Activated naive CD4-positive, alpha-beta T cell treated with anti-CD3 and anti-CD28 coated beads, Interleukin-2, amount 10 ng/mL, durations not matched to agents 7 days and 5 days (primary cell): Measurements from ENCODE around the gene MUC12.
"Not testable (repeated sequence)": the region's sequence is repeated elsewhere in the genome, so short reads cannot be mapped to it uniquely, and the experiment has no call there.

Experiments
- CTCF ChIA-PET: fragments of 350-600 bp; sonication (Branson Sonifier 250); formaldehyde crosslinking; loops from one replicate; lab custom pipeline; 2021; ENCODE audit warnings: antibody characterized with exemption; lab: Charles Lee
- DNase-seq: peaks from one replicate; pipeline ENCODE4 v3.0.0-alpha.2; 2020
- H3K27ac Mint-ChIP-seq: one replicate; pipeline ENCODE4 v1.8.0; 2021; ENCODE audit warnings: mild to moderate bottlenecking, moderate library complexity, mixed read lengths
- H3K27me3 Mint-ChIP-seq: one replicate; pipeline ENCODE4 v1.8.0; 2021; ENCODE audit warnings: mild to moderate bottlenecking, mixed read lengths
- H3K36me3 Mint-ChIP-seq: one replicate; pipeline ENCODE4 v1.8.0; 2021; ENCODE audit warnings: mixed read lengths
- H3K4me1 Mint-ChIP-seq: one replicate; pipeline ENCODE4 v1.8.0; 2021; ENCODE audit warnings: mixed read lengths
- H3K4me3 Mint-ChIP-seq: one replicate; pipeline ENCODE4 v1.8.0; 2021; ENCODE audit warnings: mild to moderate bottlenecking, moderate library complexity, mixed read lengths
- H3K9me3 Mint-ChIP-seq: one replicate; pipeline ENCODE4 v1.8.0; 2021; ENCODE audit warnings: mixed read lengths

MUC12 gene

GRCh38 chr7:101031082-101031481, 61.7 kb downstream of the MUC12 start:
- H3K4me3 Mint-ChIP-seq = no peak overlapping the region
- CTCF ChIA-PET = no interaction called here
- no peaks in the 10 kb centered on the region for H3K36me3 Mint-ChIP-seq
- DNase-seq = no peak
- H3K27me3 Mint-ChIP-seq = peaks cover 7% of the 10 kb centered on the region
- no peaks in the 10 kb centered on the region for H3K9me3 Mint-ChIP-seq
- H3K27ac Mint-ChIP-seq = no peak overlapping the region
- no peaks in the 10 kb centered on the region for H3K4me1 Mint-ChIP-seq

- H3K4me3 Mint-ChIP-seq = no peak overlapping the region
- H3K4me1 Mint-ChIP-seq = no peaks in the 10 kb centered on the region
- peaks cover 4% of the 10 kb centered on the region for H3K27me3 Mint-ChIP-seq
- H3K36me3 Mint-ChIP-seq = no peaks in the 10 kb centered on the region
- no peak for DNase-seq
- no peaks in the 10 kb centered on the region for H3K9me3 Mint-ChIP-seq
- CTCF ChIA-PET = no interaction called here
- H3K27ac Mint-ChIP-seq = no peak overlapping the region
Observed at GRCh38 chr7:101035941-101036340, 66.6 kb downstream of the MUC12 start.

- DNase-seq, H3K36me3 Mint-ChIP-seq, H3K27ac Mint-ChIP-seq, H3K27me3 Mint-ChIP-seq, H3K4me3 Mint-ChIP-seq, H3K9me3 Mint-ChIP-seq, H3K4me1 Mint-ChIP-seq, CTCF ChIA-PET: not testable (repeated sequence)
Observed at GRCh38 chr7:101041283-101041682, 71.9 kb downstream of the MUC12 start.

GRCh38 chr7:101058355-101058754, 89.0 kb downstream of the MUC12 start:
- H3K27me3 Mint-ChIP-seq = peaks cover 43% of the 10 kb centered on the region

GRCh38 chr7:101059620-101059942, 90.2 kb downstream of the MUC12 start:
- no peak overlapping the region for H3K4me3 Mint-ChIP-seq
- no peaks in the 10 kb centered on the region for H3K9me3 Mint-ChIP-seq
- no peaks in the 10 kb centered on the region for H3K36me3 Mint-ChIP-seq
- no peak for DNase-seq
- no peaks in the 10 kb centered on the region for H3K4me1 Mint-ChIP-seq
- CTCF ChIA-PET = interaction anchor here (0.8 to 2.2 kb wide), 5 partner anchors 26 to 260 kb away, joined by 3 to 21 read pairs (median 3); partner anchors contain the start of gene TRIM56
- H3K27me3 Mint-ChIP-seq = peaks cover 50% of the 10 kb centered on the region
- H3K27ac Mint-ChIP-seq = no peak overlapping the region

More at GRCh38 chr7:101058355-101058754, 89.0 kb downstream of the MUC12 start:
- peak; percentile 80 for DNase-seq
- Mint-ChIP-seq H3K4me3 (no peak overlapping the region), H3K27ac (no peak overlapping the region), H3K9me3 (no peaks in the 10 kb centered on the region), H3K36me3 (no peaks in the 10 kb centered on the region), H3K4me1 (no peaks in the 10 kb centered on the region)
- CTCF ChIA-PET = interaction anchor here (0.6 to 2.2 kb wide), 9 partner anchors 8 to 259 kb away, joined by 3 to 21 read pairs (median 4); partner anchors contain the start of gene TRIM56

GRCh38 chr7:101060992-101061391, 91.6 kb downstream of the MUC12 start:
- H3K36me3 Mint-ChIP-seq = no peaks in the 10 kb centered on the region
- CTCF ChIA-PET = no interaction called here
- H3K4me1 Mint-ChIP-seq = no peaks in the 10 kb centered on the region
- H3K4me3 Mint-ChIP-seq = no peak overlapping the region
- H3K9me3 Mint-ChIP-seq = no peaks in the 10 kb centered on the region
- H3K27me3 Mint-ChIP-seq = peaks cover 55% of the 10 kb centered on the region
- no peak for DNase-seq
- no peak overlapping the region for H3K27ac Mint-ChIP-seq

GRCh38 chr7:101064176-101064550, 94.8 kb downstream of the MUC12 start:
- H3K27ac Mint-ChIP-seq, H3K36me3 Mint-ChIP-seq, CTCF ChIA-PET, H3K9me3 Mint-ChIP-seq, H3K4me3 Mint-ChIP-seq, DNase-seq, H3K4me1 Mint-ChIP-seq: not testable (repeated sequence)
- H3K27me3 Mint-ChIP-seq = peaks cover 58% of the 10 kb centered on the region

- DNase-seq, H3K4me1 Mint-ChIP-seq, CTCF ChIA-PET, H3K36me3 Mint-ChIP-seq, H3K9me3 Mint-ChIP-seq, H3K4me3 Mint-ChIP-seq, H3K27ac Mint-ChIP-seq: not testable (repeated sequence)
- H3K27me3 Mint-ChIP-seq = peaks cover 59% of the 10 kb centered on the region
Observed at GRCh38 chr7:101065162-101065561, 95.8 kb downstream of the MUC12 start.

- Mint-ChIP-seq H3K36me3 (no peaks in the 10 kb centered on the region), H3K9me3 (no peaks in the 10 kb centered on the region), H3K27me3 (peaks cover 54% of the 10 kb centered on the region), H3K4me3 (no peak overlapping the region), H3K4me1 (no peaks in the 10 kb centered on the region), H3K27ac (no peak overlapping the region)
- DNase-seq = no peak
- CTCF ChIA-PET = no interaction called here
Observed at GRCh38 chr7:101066141-101066832, 96.9 kb downstream of the MUC12 start.

- peak overlapping the region; percentile 17 for H3K27ac Mint-ChIP-seq
- no peaks in the 10 kb centered on the region for H3K36me3 Mint-ChIP-seq
- H3K4me3 Mint-ChIP-seq = no peak overlapping the region
- no peaks in the 10 kb centered on the region for H3K4me1 Mint-ChIP-seq
- peaks cover 50% of the 10 kb centered on the region for H3K27me3 Mint-ChIP-seq
- CTCF ChIA-PET = no interaction called here
- no peak for DNase-seq
- no peaks in the 10 kb centered on the region for H3K9me3 Mint-ChIP-seq
Observed at GRCh38 chr7:101066833-101067177, 97.4 kb downstream of the MUC12 start.

GRCh38 chr7:101068401-101068800, 99.0 kb downstream of the MUC12 start:
- Mint-ChIP-seq H3K4me3 (no peak overlapping the region), H3K9me3 (no peaks in the 10 kb centered on the region), H3K36me3 (no peaks in the 10 kb centered on the region), H3K27me3 (peaks cover 60% of the 10 kb centered on the region), H3K4me1 (no peaks in the 10 kb centered on the region), H3K27ac (no peak overlapping the region)
- no peak for DNase-seq
- CTCF ChIA-PET = no interaction called here
